T-helper 1 cell treated with Interleukin-12 subunit alpha and Interleukin-12 subunit beta and Interleukin-4 antibody, amounts not matched to agents 30 ng/mL and 1 ng/mL, for 36 hours (primary cell): Measurements from ENCODE around the gene PPP6C. TPM values are rescaled to one million over a fixed set of nuclear protein-coding genes. Genes with fewer than 3 reads are reported as not detected.
"Not testable (repeated sequence)": the region's sequence is repeated elsewhere in the genome, so short reads cannot be mapped to it uniquely, and the experiment has no call there.

Experiments used
- intact Hi-C: fragments of 100-400 bp; cut with micrococcal nuclease; formaldehyde crosslinking; loops from one replicate; pipeline ENCODE4 v1.15.1; 2024
- total RNA-seq: library from RNA; stranded (reverse); gene quantifications from 2 replicates; pipeline ENCODE4 v1.2.3, GENCODE V29; 2022

The PPP6C gene
- total RNA-seq, 1 donor from 2014 or later: 54.6 TPM

DNA sequence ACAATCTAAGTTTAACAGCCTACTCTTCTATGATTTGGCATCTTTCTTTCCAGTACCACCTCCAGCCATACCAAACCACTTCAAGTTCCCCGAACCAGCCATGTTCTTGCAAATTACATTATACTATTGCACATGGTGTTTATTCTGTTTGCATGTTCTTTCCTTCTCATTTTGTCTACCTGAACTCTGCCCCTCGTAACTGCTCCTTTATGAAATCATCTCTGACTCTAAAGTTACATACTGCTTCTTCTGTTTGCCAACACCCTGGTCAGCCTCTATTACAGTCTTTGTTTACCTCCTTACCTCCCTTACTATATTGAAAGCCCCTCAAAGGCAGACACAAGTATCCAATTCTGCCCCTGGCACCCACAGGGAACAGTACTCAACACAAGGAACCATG, 6.0 kb downstream of the PPP6C start:
- intact Hi-C loops: no loop called here

DNA sequence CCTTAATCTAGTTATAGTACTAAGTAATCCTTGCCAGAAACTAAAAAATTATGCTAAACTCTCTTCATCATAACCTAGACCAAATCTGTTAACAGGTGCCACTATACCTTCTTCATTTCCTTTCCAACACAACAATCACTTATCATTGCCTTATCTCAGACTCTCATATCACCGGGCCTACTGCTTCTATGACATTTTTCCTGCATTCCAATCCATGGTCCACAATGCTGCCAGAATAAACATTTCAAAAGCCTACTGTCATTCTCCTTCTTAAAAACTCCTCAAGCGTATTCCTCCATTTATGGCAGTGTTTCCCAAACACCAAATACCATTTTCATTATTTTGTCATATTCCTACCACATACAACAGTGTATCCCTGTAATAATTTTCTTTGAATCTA, 6.5 kb downstream of the PPP6C start:
- intact Hi-C loops: no loop called here

DNA sequence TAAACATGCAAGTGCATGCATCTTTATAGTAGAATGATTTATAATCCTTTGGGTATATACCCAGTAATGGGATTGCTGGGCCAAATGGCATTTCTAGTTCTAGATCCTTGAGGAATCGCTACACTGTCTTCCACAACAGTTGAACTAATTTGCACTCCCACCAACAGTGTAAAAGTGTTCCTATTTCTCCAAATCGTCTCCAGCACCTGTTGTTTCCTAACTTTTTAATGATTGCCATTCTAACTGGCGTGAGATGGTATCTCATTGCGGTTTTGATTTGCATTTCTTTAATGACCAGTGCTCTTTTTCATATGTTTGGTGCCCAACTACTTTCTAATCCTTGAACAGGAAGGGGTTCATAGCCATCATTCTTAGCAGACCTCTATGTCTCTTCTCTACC, 7.8 kb downstream of the PPP6C start:
- intact Hi-C loops: not testable (repeated sequence)

DNA sequence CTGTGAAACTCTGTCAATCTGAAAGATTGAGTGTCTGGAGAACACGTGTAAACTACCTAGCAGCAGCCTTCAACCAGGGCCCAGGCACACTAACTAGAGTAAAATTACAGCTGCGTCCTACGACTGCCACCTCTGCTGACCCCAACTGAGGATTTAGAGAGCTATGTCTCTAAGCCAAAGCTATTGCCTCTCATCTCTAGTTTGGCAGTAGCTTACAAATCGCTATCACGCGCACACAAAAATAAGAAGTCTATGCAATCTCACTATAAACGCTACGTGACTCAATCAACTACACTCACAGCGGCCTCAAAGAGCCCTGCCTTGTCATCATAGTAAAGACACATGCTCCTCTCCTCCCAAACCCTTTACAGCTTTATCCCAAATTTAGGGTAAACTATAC, 8.7 kb downstream of the PPP6C start:
- intact Hi-C loops: no loop called here

DNA sequence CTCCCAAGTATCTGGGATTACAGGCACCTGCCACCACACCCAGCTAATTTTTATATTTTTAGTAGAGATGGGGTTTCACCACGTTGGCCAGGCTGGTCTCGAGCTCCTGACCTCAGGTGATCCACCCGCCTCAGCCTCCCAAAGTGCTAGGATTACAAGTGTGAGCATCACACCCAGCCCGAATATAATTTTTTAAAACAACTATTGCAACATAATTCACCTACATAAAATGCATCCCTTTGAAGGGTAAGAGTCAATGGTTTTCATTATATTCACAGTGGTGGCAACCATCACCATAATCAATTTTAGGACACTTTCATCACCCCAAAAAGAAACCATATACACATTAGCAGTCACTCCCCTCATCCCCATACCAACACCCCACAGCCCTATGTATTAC, 9.8 kb downstream of the PPP6C start:
- intact Hi-C loops: not testable (repeated sequence)

DNA sequence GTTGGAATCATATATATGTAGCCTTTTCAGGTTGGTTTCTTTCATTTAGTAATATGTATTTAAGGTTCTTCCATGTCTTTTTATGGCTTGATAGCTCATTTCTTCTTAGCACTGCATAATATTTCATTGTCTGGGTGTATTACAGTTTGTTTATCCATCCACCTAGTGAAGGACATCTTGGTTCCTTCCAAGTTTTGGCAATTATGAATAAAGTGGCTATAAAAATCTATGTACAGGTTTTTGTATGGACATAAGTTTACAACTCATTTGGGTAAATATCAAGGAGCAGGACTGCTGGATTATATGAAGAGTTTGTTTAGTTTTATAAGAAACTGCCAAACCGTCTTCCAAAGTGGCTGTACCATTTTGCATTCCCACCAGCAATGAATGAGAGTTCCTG, 11.7 kb downstream of the PPP6C start:
- intact Hi-C loops: no loop called here

DNA sequence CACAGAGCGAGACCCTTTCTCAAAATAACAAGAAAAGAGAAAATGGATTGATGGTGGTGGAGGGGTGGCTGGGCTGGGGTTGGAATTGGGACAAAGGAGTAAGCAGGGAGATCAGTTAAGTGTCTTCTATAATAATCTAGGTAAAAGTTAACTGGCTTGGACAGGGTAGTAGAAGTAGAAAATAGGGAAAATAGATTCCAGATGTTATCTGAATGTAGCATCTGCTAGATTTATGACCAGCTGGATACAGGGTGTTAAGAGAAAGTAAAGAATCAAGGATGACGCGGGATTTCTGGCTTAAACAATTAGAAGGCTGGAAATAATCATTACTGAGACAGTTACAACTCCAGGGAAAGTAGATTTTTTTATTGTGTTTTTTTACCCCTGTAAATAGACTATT, 13.0 kb downstream of the PPP6C start:
- intact Hi-C loops: no loop called here

DNA sequence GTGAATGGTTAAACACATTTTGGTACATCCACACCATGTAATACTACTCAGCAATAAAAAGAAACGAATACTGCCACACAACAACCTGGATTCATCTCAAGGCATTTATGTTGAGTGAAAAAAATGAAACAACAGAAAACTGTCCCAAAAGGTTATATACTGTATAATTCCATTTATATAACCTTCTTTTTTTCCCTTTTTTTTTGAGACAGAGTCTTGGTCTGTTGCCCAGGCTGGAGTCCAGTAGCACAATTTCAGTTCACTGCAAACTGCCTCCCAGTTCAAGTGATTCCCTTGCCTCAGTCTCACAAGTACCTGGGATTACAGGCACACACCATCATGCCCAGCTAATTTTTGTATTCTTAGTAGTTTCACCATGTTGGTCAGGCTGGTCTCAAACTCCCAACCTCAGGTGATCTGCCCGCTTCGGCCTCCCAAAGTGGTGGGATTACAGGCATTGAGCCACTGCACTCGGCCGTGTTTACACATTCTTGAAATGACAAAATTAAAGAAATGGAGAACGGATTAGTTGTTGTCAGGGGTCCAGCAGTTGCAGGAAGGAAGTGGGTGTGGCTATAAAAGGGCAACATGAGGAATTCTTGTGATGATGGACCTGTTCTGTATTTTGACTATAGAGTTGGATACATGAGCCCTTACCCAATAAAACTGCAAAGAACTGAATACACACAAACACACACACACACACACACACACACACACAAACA, 17.4 kb downstream of the PPP6C start:
- intact Hi-C loops: no loop called here

DNA sequence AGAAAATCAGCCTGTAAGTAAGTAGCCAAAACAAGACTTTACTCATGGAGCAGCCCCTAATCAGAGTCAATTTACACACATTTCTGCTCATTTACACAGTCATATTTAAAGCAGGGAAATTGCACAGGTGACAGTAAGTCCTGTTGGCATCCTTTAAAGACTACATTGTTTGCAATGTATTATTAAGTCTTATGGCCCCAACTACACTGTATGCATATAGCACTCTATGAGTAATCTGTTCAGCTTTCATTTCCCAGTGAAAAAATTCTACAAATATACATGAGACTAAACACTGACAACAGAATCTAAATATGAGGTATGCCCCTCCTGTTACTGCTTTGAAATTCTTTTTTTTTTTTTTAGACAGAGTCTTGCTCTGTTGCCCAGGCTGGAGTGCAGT, 19.7 kb downstream of the PPP6C start:
- intact Hi-C loops: no loop called here

DNA sequence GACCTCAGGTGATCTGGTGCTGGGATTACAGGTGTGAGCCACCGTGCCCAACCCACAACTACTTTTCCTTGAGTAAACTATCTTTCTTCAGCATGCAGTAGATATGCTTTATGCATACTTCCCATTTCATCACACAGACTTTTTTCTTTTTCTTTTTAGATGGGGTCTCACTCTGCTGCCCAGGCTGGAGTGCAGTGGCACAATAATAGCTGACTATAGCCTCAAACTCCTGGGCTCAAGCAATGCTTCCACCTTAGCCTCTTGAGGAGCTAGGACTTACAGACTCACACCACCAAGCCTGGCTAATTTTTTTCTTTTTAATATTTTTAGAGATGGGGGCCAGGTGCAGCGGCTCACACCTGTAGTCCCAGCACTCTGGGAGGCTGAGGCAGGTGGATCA, 22.8 kb downstream of the PPP6C start:
- intact Hi-C loops: no loop called here

DNA sequence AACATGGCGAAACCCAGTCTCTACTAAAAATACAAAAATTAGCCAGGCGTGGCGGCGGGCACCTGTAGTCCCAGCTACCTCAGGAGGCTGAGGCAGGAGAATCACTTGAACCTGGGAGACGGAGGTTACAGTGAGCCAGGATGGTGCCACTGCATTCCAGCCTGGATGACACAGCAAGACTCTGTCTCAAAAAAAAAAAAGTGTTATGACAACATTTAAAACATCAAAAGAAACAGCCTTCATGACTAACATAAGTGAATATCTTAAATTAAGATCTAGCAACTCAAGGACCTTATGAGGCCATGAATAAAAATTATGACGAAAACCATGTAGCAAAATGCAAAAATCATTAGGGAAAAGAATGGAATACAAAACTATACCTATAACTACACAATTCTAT, 26.7 kb downstream of the PPP6C start:
- intact Hi-C loops: not testable (repeated sequence)

DNA sequence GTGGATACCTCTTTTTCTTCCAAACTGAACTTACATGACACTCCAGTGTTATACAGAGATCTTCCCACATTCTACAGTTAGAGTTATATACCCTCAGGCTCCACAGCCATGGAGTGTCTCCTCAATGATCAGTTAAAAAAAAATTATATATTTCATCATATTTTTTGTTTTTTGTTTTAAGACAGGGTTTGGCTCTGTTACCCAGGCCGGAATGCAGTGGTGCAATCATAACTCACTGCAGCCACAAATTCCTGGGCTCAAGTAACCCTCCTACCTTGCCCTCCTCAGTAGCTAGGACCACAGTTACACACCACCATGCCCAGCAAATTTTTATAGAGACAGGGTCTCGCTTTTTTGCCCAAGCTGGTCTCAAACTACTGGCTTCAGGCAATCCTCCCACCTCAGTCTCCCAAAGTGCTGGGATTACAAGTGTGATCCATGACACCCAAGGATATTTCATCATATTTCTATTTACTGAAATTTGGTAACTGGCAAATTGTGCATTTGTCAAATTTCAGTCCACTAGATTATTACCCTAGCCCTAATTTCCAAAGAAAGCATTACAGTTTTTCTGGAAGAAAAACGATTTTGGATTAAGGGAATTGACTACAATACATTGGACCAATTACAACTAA, 28.2 kb downstream of the PPP6C start:
- intact Hi-C loops: no loop called here

DNA sequence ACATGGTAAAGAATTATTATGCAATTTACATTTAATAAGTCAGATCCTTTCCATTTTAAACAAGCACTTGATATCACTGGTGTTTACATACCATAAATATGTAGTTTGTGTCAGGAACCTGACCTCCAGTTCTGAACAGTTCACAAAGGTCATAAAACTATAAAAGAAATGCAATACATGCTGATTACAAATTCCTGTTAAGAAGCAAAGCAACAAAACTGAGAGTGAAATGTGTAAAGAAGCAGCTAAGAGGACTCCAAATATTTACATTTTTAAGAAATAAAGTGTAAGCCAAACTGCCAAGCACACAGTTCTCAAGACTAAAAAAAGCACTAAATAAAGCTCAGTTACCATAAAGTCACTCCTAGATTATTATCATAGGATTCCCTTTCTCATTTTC, 28.9 kb downstream of the PPP6C start:
- intact Hi-C loops: no loop called here

DNA sequence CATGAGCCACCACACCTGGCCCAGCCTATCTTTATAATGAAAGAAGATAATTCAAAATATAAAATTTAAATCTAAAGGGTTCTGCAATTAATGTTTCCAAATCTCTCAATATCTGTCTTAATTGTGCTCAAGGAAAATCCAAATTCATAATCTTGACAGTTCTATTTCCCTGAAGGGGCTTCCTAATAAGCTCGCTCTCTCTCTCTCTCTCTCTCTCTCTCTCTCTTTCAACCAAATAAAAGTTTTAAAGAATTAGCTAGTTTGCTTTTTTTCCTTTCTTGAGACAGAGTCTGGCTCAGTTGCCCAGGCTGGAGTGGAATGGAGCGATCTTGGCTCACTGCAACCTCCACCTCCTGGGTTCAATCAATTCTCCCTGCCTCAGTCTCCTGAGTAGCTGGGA, 33.1 kb downstream of the PPP6C start:
- intact Hi-C loops: no loop called here

DNA sequence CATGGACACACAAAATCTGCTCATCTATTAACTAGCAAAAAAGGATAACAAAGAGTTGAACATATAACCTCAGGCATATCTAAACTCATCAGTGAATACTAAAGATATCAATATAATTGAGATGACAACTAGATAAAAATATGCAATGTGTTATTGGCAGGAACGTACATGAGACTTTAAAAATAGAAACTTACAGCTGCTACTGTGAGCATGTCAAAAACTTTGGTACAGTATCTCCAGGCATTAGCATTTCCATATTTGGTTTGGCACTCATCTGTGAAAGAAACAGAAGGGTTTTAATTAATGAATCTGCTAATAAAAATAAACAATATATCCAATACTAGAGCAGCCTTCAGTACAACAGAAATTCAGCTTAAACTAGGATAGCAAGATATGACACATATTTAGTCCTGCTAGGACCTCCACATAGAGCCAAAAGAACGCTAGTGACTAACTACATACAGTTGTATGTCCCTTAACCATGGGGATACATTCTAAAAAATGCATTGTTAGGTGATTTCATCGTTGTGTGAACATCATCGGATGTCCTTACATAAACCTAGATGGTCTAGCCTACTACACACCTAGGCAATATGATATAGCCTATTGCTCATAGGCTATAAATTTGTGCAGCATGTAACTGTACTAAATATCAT, 35.8 kb downstream of the PPP6C start:
- intact Hi-C loops: no loop called here

DNA sequence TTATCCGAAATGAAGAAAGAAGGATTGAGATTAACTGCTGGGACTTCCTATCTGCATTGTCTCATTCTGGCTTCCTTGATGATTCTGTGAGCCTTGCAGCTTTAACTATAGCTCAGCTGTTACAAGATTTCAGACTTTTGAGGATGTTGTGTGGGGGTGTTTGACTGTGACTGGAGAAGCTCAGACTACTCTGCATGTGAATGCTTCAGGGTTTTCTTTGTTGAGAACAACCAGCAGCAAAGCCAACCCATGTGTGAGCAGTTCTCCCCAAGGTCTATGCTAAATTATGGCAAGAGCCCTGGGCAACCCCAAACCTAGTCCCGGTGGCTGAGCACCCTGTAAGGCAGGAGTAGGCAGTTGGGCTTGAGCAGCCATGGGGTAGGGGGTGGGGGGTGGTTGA, 37.9 kb downstream of the PPP6C start:
- intact Hi-C loops: no loop called here

DNA sequence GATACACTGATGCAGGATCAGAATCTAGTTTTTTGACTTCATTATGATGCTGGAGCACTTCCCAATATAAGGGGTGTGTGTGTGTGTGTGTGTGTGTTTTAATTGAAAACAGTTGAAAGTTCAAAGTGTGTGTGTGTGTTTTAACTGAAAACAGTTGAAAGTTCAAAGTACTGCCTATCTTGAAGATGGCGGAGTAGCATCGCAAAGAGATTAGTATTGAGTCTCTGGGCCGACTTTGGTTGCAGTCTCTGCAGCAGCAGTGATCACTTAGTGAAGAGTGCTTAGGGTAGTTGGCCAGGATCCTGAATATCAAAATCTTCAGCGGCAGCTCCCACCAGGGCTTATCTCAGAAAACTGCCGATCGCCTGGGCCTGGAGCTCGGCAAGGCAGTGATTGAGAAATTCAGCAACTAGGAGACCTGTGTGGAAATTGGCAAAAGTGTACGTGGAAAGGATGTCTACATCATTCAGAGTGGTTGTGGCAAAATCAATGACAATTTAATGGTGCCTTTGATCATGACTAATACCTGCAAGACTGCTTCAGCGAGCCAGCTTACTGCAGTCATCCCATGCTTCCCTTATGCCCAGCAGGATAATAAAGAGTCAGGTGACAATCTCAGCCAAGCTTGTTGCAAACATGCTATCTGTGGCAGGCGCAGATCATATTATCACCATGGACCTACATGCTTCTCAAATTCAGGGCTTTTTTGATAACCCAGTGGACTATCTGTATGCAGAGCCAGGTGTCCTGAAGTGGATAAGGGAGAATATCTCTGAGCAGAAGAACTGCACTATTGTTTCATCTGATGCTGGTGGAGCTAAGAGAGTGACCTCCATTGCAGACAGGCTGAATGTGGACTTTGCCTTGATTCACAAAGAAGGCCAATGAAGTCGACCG, 39.0 kb downstream of the PPP6C start:
- intact Hi-C loops: no loop called here

DNA sequence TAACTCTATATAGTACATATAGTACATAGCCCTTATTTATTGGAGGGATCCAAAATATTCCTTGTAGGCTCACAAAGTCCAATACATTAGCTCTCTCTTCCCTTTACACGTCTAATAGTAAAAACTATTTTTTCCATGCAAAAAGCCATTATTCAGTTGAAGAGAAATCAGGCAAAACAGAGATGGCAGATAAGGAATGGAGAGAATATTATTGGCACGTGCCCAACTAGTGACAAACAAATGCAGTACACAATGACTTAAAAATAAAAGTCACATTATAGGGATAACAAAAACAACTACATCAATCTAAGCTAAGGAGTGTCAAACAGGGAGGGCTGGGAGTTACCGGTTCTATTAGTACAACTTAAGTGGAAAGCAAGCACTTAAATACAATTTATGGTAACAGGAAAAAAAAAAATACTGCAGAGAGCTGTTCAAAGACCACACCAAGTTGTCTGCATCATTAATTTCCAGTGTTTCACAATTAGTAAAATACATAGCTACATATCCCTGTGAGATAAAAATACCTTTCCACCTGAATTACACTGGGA, 42.1 kb downstream of the PPP6C start:
- intact Hi-C loops: no loop called here

DNA sequence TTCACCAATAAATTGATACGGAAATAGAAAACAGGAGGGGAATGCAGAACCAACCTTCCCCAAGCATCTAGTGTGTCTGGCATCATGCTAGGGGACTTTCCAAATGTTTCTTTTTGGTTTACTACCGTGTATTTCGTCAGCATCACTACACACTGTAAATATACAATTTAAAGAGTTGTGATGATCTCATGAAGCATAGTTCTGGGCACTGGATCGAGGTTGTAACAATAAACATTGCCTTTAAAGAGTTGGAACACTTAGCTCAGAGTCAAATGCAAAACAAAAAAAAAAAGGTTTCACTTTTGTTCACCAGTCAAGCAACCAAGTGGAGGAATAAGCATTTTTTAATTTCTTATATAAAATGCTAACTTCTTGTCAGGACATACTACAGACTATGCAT, 43.4 kb downstream of the PPP6C start:
- intact Hi-C loops: no loop called here

DNA sequence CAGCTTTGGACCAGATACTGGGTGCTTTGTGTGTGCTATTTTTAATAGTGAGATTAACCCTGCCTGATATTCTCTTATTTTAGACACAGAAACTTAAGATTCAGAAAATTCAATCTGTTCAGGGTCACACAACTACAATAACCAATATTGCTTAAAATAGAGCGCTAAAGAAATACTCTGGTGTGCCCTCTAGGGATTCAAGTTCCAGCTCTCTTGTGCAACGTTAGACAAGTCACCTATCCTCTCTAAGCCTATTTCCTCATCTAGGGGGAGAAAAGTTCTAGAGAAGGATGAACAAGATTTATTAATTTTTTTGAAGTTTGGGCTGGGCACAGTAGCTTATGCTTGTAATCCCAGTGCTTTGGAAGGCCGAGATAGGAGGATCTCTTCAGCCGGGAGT, 44.2 kb downstream of the PPP6C start:
- intact Hi-C loops: no loop called here

DNA sequence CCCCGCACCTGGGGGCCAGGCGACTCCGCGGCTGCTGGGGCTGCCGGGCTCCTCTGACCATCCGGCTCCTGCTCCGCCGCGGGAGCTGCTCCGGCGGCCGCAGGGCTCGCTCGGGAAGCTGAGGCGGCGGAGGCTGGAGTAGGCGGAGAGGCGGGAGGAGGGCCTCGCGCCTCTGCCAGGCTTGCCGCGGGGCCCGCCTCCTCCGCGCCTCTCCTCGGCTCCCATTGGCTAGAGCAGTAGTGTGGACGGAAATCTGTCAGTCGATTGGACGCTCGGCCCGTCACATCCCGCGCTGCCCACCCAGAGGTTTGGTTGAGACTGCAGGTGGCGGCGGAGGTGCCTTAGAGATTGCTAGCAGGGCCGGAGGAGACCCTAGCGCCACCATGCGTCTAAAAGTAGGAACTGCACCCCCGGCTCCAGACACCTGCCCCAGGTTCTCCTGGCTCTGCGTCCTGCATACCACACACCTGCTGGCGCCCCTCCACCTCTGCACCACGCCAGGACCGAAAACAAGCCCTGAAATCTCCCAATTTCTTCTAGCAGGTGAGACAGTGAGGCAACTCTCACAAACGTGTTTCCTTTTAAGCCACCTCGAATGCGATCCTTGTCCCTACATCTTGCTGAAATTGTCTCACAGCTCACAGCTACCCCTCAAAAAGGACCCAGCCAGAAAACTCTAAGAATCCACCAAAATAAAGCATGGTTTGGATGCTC, 46.1 kb downstream of the PPP6C start, which contains the start of gene SCAI:
Gene SCAI, minus strand, starts transcription at position 152 of the 714 bp plus-strand sequence. Its CDS starts 91 bp downstream, at position 61.
- intact Hi-C loops: loop anchor here (1.0 to 5.0 kb wide), 16 partner anchors 17 to 728 kb away; partner anchors contain the start of genes ARPC5L, GAPVD1, GOLGA1 and HSPA5
